ENCODE results near the gene SORL1.
A peak's percentile ranks its signal among the peaks of the same experiment; 100 is the strongest.

SORL1 gene

GRCh38 chr11:121587182-121587581 is 135.1 kb downstream of the SORL1 start:
- DNase-seq (ENCODE audit: low read depth in 2 of 2), result no peak

- no peak for DNase-seq (ENCODE audit: low read depth in 2 of 2)
Observed at GRCh38 chr11:121588747-121589146, 136.6 kb downstream of the SORL1 start.

GRCh38 chr11:121589946-121590537 is 137.9 kb downstream of the SORL1 start:
- no peak for DNase-seq (ENCODE audit: low read depth in 2 of 2)

- DNase-seq (ENCODE audit: low read depth in 2 of 2), result no peak
Observed at GRCh38 chr11:121590772-121591404, 138.8 kb downstream of the SORL1 start.

- DNase-seq (ENCODE audit: low read depth in 2 of 2), result peak; percentile 27 to 39
Observed at GRCh38 chr11:121591405-121592033, 139.4 kb downstream of the SORL1 start.

DNA sequence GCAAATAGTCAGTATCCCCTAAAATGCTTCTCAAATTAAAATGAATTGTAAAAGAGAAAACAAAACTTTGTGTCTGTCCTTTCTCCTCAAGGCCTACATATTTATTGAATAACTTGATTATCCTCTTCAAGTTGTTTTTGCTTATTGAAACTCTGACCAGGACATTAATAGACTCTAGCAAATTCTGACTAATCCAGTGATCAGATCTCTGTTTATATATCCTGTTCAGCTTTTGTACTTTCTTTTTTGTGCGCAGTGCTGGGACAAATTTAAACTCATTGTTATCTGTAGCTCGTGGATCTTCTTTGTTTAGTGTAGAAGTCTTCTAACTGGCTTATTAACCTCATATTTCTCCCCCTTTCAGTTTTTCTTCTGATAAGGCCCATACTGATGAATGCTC is 140.6 kb downstream of the SORL1 start:
- no peak for DNase-seq (ENCODE audit: low read depth in 2 of 2)

- DNase-seq (ENCODE audit: low read depth in 2 of 2), result no peak
Observed at GRCh38 chr11:121595717-121596161, 143.6 kb downstream of the SORL1 start.

GRCh38 chr11:121596195-121597155 is 144.4 kb downstream of the SORL1 start:
- DNase-seq (ENCODE audit: low read depth in 2 of 2), result no peak

DNA sequence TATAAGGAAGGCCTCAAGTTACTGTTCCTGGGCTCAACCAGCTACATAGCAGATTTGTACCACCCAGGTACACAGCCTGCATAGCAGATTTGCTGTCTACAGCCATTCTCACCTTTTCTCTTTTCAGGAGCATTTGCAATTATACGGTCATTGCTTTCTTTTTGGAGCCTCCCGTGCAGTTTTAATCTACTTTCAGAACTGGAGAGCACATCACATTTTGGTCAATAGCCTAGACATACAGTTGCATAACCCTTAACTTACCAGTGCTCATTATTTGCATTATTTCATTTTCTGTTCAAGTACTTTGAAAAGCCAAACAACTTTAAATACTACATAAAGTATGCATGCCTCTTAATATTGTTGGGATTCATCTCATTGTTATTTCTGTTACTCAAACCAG is 151.2 kb downstream of the SORL1 start:
- no peak for DNase-seq (ENCODE audit: low read depth in 2 of 2)

- no peak for DNase-seq (ENCODE audit: low read depth in 2 of 2)
Observed at GRCh38 chr11:121604152-121604551, 152.0 kb downstream of the SORL1 start.

DNA sequence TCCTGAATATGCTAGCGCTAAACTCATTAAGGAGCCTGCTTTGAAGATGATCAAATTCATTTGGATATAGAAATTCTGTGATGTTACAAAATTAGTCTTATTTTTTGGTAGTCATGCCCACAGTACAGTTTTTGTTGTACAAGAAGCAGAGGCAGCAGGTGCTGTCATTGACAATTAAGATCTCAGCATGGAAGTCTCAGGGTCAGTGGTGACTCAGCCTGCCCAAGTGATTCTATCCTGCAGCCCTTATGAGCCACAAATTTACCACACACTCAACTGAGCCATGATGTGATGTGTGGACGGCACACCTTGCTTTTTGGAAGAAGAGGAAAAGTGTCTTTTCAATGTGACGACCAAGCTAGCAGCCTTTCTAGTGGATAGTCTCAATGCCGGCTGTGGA is 154.2 kb downstream of the SORL1 start:
- DNase-seq (ENCODE audit: low read depth in 2 of 2), result no peak

DNA sequence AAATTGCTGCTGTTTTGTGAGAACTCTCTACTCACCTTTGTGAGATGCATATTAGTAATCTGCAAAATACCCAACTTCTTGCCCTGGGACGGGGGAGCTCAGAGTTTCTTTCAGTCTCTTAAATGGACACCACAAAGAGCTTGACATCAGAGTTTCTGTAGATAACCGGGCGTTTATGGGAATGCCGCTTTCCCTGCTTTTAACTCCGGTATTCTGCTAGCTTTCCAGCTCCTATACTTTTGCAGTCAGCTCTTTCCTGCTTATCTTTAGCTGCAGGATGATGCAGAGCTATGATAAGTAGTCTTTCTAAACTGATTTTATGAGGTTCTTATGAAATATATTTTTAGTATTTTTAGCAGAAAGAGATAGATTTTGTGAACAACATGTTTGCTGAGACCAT is 155.2 kb downstream of the SORL1 start:
- no peak for DNase-seq (ENCODE audit: low read depth in 2 of 2)

DNA sequence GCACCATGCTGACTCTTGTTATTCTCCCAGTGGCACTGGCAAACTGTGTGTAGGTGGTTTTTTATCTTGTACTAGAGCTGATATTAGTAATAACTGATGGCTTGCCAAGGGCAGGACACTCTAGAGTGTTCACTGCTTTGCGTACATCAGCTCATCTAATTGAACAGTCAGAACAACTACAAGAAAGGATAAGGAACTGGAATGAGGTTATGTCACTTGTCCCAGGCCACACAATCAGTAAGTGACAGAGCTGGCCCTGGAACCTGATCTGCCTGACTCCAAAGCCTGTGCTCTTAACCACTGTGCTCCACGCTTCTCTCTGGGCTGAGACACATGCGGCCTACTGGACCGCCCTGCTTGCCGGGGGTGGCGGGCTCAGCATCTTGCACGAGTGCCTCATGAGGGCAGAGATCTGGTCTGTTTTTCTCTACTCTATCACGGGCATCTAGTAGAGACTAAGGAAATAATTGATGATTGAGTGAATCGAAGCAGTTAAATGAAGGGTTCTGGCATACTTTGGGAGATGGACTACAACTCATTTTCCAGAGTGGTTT is 156.5 kb downstream of the SORL1 start:
- DNase-seq (ENCODE audit: low read depth in 2 of 2), result no peak

GRCh38 chr11:121610706-121611105 is 158.6 kb downstream of the SORL1 start:
- DNase-seq (ENCODE audit: low read depth in 2 of 2), result no peak

DNA sequence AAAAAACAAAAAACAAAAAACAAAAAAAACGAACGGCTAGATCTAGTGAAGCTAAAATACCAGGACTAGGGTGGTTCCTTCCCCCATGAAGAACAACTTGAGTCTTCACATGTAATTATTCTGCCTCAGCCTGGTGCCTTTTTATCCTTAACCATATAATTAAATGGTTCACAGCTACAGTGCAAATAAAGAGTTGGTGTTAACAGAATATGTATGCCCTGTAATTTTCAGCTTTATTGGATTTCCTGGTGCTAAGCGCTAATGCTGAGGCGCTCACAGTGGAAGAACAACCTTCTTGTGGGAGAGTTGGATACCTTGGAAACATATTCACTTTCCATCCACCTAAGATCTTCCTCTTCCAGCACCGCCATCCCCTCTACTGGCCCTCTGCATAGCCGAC is 159.1 kb downstream of the SORL1 start:
- no peak for DNase-seq (ENCODE audit: low read depth in 2 of 2)

GRCh38 chr11:121613724-121614123 is 161.6 kb downstream of the SORL1 start:
- DNase-seq (ENCODE audit: low read depth in 2 of 2), result no peak

GRCh38 chr11:121614636-121615240 is 162.6 kb downstream of the SORL1 start:
- DNase-seq (ENCODE audit: low read depth in 2 of 2), result no peak

GRCh38 chr11:121615501-121615900 is 163.4 kb downstream of the SORL1 start:
- DNase-seq (ENCODE audit: low read depth in 2 of 2), result no peak

DNA sequence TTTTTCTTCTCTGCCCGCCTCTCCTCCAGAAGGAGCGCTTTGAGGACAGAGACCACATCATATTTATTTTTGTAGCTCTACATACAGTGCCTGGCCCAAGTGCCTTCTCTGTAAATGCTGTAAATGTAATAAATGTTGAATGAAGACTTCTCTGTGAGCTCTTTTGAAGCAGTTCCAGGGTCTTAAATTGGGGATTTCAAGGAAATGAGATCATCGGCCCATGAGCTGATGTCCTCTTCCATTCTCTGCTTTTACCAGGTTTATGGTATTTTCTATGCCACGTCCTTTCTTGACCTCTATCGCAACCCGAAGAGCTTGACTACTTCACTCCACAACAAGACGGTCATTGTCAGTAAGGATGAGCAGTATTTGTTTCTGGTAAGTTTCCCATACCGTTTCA is 166.4 kb downstream of the SORL1 start:
- DNase-seq (ENCODE audit: low read depth in 2 of 2), result no peak

- DNase-seq (ENCODE audit: low read depth in 2 of 2), result no peak
Observed at GRCh38 chr11:121625777-121626506, 173.8 kb downstream of the SORL1 start.

DNA sequence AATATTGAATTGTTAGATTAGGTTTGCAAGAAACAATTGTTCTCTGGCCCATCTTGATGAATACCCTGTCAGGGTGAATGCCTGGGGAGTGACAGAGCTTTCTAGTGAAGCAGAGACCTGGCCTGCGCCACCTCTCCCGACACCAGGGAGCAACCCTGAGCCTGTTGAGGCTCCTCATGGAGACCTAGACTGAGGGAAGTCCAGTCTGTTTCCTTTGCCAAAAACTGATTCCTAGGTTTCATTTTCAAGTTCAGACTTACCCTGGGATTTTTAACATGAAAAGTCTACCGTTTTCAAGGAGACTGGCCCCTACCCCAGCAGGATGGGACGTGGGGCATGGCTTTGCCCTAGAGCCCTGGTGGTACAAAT is 174.4 kb downstream of the SORL1 start:
- no peak for DNase-seq (ENCODE audit: low read depth in 2 of 2)
